ENCODE results near the gene SH3BP2. TPM values are rescaled to one million over a fixed set of nuclear protein-coding genes. Genes with fewer than 3 reads are reported as not detected.

Gene SH3BP2
- total RNA-seq, 1 donor from 2014 or later: 79.0 TPM

GRCh38 chr4:2790583-2791517 is 2.0 kb upstream of the SH3BP2 start:
- TF ChIP-seq CTCF (IDR thresholded peaks at IDR 0.05; ENCODE audit: unreplicated experiment): no peak
- H3K27me3 Mint-ChIP-seq (ENCODE audit: low read depth): peaks cover 6% of the 10 kb centered on the region

GRCh38 chr4:2791518-2792395 is 1.1 kb upstream of the SH3BP2 start:
- Mint-ChIP-seq H3K4me3 (no peak overlapping the region), H3K27me3 (ENCODE audit: low read depth) (peaks cover 6% of the 10 kb centered on the region), H3K27ac (peak overlapping the region; percentile 60), H3K4me1 (peaks cover 19% of the 10 kb centered on the region), H3K36me3 (no peaks in the 10 kb centered on the region), H3K9me3 (no peaks in the 10 kb centered on the region)
- no peak for DNase-seq (ENCODE audit: low spot score in 2 of 2, unreplicated experiment in 2 of 2)
- TF ChIP-seq CTCF (IDR thresholded peaks at IDR 0.05; ENCODE audit: unreplicated experiment): no peak

More at GRCh38 chr4:2790583-2791517, 2.0 kb upstream of the SH3BP2 start:
- Mint-ChIP-seq H3K4me3 (no peak overlapping the region), H3K4me1 (peaks cover 17% of the 10 kb centered on the region), H3K9me3 (no peaks in the 10 kb centered on the region), H3K36me3 (no peaks in the 10 kb centered on the region), H3K27ac (peak overlapping the region; percentile 16)
- DNase-seq (ENCODE audit: low spot score in 2 of 2, unreplicated experiment in 2 of 2): no peak

GRCh38 chr4:2792396-2792710 is 532 bp upstream of the SH3BP2 start:
- Mint-ChIP-seq H3K27ac (no peak overlapping the region), H3K4me1 (peaks cover 19% of the 10 kb centered on the region), H3K36me3 (no peaks in the 10 kb centered on the region), H3K27me3 (ENCODE audit: low read depth) (peaks cover 6% of the 10 kb centered on the region), H3K9me3 (no peaks in the 10 kb centered on the region), H3K4me3 (peak overlapping the region; percentile 30)
- no peak for TF ChIP-seq CTCF (IDR thresholded peaks at IDR 0.05; ENCODE audit: unreplicated experiment)
- DNase-seq (ENCODE audit: low spot score in 2 of 2, unreplicated experiment in 2 of 2): no peak

- Mint-ChIP-seq H3K27ac (peak overlapping the region; percentile 16), H3K4me1 (peaks cover 28% of the 10 kb centered on the region), H3K27me3 (ENCODE audit: low read depth) (peaks cover 6% of the 10 kb centered on the region), H3K36me3 (no peaks in the 10 kb centered on the region), H3K9me3 (no peaks in the 10 kb centered on the region), H3K4me3 (peak overlapping the region; percentile 71)
- TF ChIP-seq CTCF (IDR thresholded peaks at IDR 0.05; ENCODE audit: unreplicated experiment): no peak
- DNase-seq (ENCODE audit: low spot score in 2 of 2, unreplicated experiment in 2 of 2): no peak
Observed at GRCh38 chr4:2793586-2794485, 951 bp downstream of the SH3BP2 start.

Data from mesothelial cell of epicardium (in vitro differentiated cells).